ENCODE results near the gene OBSCN. TPM values are rescaled to one million over a fixed set of nuclear protein-coding genes. Genes with fewer than 3 reads are reported as not detected.

OBSCN gene
- total RNA-seq, 1 experiment from 2014 or later, result 33.3 TPM

DNA sequence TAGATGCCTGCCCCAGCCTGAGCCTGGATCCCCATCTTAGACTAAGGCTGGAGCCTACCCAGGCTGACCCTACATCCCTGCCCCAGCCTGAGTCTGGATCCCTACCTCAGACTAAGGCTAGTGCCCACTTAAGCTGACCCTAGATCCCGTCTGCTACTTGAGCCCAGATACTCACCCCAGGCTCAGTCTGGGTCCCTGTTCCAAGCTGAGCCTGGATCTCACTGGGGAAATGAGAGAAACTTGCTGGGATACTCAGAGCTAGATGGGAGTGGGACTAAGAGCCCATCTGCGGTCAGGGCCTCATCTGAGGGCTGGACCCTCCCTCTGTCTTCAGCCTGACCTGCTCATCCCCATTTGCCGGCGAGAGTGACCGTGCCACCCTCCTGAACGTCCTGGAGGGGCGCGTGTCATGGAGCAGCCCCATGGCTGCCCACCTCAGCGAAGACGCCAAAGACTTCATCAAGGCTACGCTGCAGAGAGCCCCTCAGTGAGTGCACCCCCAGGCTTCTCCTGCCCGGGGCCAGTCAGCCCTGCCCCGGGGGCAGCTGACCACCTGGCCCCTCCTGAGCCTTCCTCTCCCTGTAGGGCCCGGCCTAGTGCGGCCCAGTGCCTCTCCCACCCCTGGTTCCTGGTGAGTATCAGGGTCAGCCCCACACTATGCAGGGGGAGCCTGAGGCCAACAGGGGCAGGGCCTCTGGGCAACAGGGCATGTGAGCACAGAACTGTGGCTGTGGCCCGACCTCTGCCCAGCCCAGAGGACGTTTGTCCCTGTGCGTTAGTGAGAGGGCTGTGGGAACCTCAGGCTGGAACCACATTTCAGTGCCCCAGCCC lies 162.0 kb downstream of the OBSCN start:
- Histone ChIP-seq H3K27me3 (ENCODE audit: insufficient read depth, low read length) (no peaks in the 10 kb centered on the region; the same call in 1 of the 2 replicates), H3K27ac (ENCODE audit: insufficient read length, low read depth, low read length) (no peak overlapping the region), H3T11ph (ENCODE audit: low read length) (no peak overlapping the region), H3K56ac (ENCODE audit: insufficient read length, low read depth, low read length) (no peak overlapping the region), H2BK20ac (ENCODE audit: low read depth, low read length, poor library complexity, severe bottlenecking) (no peak overlapping the region), H3K9me3 (ENCODE audit: control insufficient read depth, low read depth, low read length) (no peaks in the 10 kb centered on the region), H2BK12ac (ENCODE audit: insufficient read length, low read depth, low read length) (no peak overlapping the region), H2AFZ (ENCODE audit: low read length) (no peak overlapping the region), H2BK15ac (ENCODE audit: low read depth, low read length) (no peak overlapping the region), H3K18ac (ENCODE audit: insufficient read length, low read depth, low read length) (no peak overlapping the region), H4K91ac (ENCODE audit: insufficient read length, low read depth, low read length) (no peak overlapping the region), H3K23ac (ENCODE audit: insufficient read length, low read depth, low read length) (no peak overlapping the region), H2AK5ac (ENCODE audit: insufficient read length, low read length) (no peak overlapping the region), H4K20me1 (ENCODE audit: control insufficient read depth, insufficient read depth, insufficient read length) (no peaks in the 10 kb centered on the region), H2BK120ac (ENCODE audit: low read depth, low read length, poor library complexity, severe bottlenecking) (no peak overlapping the region), H3K4me1 (ENCODE audit: insufficient read depth, low read length) (no peaks in the 10 kb centered on the region), H3K4ac (ENCODE audit: low read depth, low read length) (no peak overlapping the region), H4K5ac (ENCODE audit: insufficient read length, low read depth, low read length) (no peak overlapping the region), H2BK5ac (ENCODE audit: insufficient read length, low read length) (no peak overlapping the region), H3K14ac (ENCODE audit: insufficient read depth, low read length) (no peak overlapping the region), H3K79me1 (ENCODE audit: insufficient read depth, low read depth, low read length, poor library complexity, severe bottlenecking) (no peaks in the 10 kb centered on the region), H3K9ac (ENCODE audit: extremely low read depth, insufficient read length, low read length) (no peak overlapping the region), H3K4me2 (ENCODE audit: insufficient read depth, insufficient read length, low read length) (no peak overlapping the region), H3K23me2 (ENCODE audit: insufficient read length, low read depth, low read length, poor library complexity, severe bottlenecking) (no peaks in the 10 kb centered on the region), H4K8ac (replicated peaks; ENCODE audit: insufficient read length, low read depth, low read length) (no peak overlapping the region), H3K79me2 (ENCODE audit: insufficient read depth, low read length) (no peaks in the 10 kb centered on the region)
- H3K27me3 Mint-ChIP-seq (ENCODE audit: low read depth), result peaks cover 3% of the 10 kb centered on the region
- no peak overlapping the region for H3K4me3 Mint-ChIP-seq
- no peak for DNase-seq
- H3K9me3 Mint-ChIP-seq, result no peaks in the 10 kb centered on the region
- peaks cover 3 to 11% of the 10 kb centered on the region in 2 experiments; a peak in 2 of 4 replicates for H3K4me1 Mint-ChIP-seq
- WGBS (ENCODE audit: extremely low coverage, insufficient read length, low lambda C conversion rate), result no CpG with 5 or more reads among the region's 18 CpGs
- TF ChIP-seq, protein P1, sequence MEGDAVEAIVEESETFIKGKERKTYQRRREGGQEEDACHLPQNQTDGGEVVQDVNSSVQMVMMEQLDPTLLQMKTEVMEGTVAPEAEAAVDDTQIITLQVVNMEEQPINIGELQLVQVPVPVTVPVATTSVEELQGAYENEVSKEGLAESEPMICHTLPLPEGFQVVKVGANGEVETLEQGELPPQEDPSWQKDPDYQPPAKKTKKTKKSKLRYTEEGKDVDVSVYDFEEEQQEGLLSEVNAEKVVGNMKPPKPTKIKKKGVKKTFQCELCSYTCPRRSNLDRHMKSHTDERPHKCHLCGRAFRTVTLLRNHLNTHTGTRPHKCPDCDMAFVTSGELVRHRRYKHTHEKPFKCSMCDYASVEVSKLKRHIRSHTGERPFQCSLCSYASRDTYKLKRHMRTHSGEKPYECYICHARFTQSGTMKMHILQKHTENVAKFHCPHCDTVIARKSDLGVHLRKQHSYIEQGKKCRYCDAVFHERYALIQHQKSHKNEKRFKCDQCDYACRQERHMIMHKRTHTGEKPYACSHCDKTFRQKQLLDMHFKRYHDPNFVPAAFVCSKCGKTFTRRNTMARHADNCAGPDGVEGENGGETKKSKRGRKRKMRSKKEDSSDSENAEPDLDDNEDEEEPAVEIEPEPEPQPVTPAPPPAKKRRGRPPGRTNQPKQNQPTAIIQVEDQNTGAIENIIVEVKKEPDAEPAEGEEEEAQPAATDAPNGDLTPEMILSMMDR (conservative IDR thresholded peaks at IDR 0.05), result no peak; the same call in 2 of the 3 replicates
- H3K27ac Mint-ChIP-seq, result no peak overlapping the region
- no peaks in the 10 kb centered on the region for H3K36me3 Mint-ChIP-seq (ENCODE audit: insufficient read depth in 1 of 3, low read depth in 3 of 3)

Measured in H9 (cell line).